Endothelial cell of umbilical vein (primary cell): ENCODE results near the gene ZNF530. TPM values are rescaled to one million over a fixed set of nuclear protein-coding genes. Genes with fewer than 3 reads are reported as not detected.
A peak's percentile ranks its signal among the peaks of the same experiment; 100 is the strongest.

Source experiments
- BruUV-seq: library from RNA; stranded (reverse); fragments of 400-500 nt; replicated peaks from 2 replicates; lab custom pipeline; 2021; lab: Mats Ljungman, UMichigan
- CTCF ChIA-PET: fragments of 300-600, 350-600 bp; sonication (Branson Sonifier 250); formaldehyde crosslinking; loops from one replicate; lab custom pipeline; 2021; ENCODE audit warnings: antibody characterized with exemption, inconsistent platforms; lab: Charles Lee
- POLR2A ChIA-PET: fragments of 300-600, 350-600 bp; sonication (Branson Sonifier 250); formaldehyde crosslinking; loops from one replicate; lab custom pipeline; 2021; ENCODE audit warnings: antibody characterized with exemption, inconsistent platforms; lab: Charles Lee
- DNase-seq: peaks from one replicate; pipeline ENCODE4 v3.0.0-alpha.2; 2011; ENCODE audit warnings: low read depth, low spot score
- FAIRE-seq: peaks from 2 replicates; lab custom pipeline; 2011; peaks lifted over from hg19 to GRCh38; lab: Jason Lieb, UNC
- H2AFZ ChIP-seq: 2 replicates; pipeline ENCODE4 v1.6.0; 2012; ENCODE audit warnings: low read depth, low read length, control low read depth, inconsistent platforms
- H3K27ac ChIP-seq: 2 replicates; pipeline ENCODE4 v1.5.1; 2011; ENCODE audit warnings: low read depth, mild to moderate bottlenecking, control low read depth, low read length, moderate library complexity; ENCODE audit not compliant: insufficient read depth
- H3K27me3 ChIP-seq, 2 experiments: 2 replicates each; pipeline versions ENCODE4 v1.6.0 to v1.6.1; 2011; ENCODE audit warnings: low read length in 2 of 2, mixed read lengths in 1 of 2; ENCODE audit not compliant: control insufficient read depth in 2 of 2, insufficient read depth in 2 of 2
- H3K36me3 ChIP-seq, 2 experiments: 2 replicates in 1 of 2; 3 replicates in 1 of 2; pipeline ENCODE4 v1.5.1; 2011; ENCODE audit warnings: low read length in 2 of 2, mild to moderate bottlenecking in 1 of 2, moderate library complexity in 1 of 2; ENCODE audit not compliant: control insufficient read depth in 2 of 2, insufficient read depth in 2 of 2; ENCODE audit errors: extremely low read depth in 1 of 2
- H3K4me1 ChIP-seq: 3 replicates; pipeline ENCODE4 v1.5.1; 2011; ENCODE audit warnings: mild to moderate bottlenecking, low read length; ENCODE audit not compliant: control insufficient read depth, insufficient read depth; ENCODE audit errors: extremely low read depth
- H3K4me2 ChIP-seq: 2 replicates; pipeline ENCODE4 v1.6.1; 2011; ENCODE audit warnings: low read length, control low read depth, mixed read lengths; ENCODE audit not compliant: insufficient read depth
- H3K4me3 ChIP-seq, 3 experiments: fragments of 200-600 bp in 1 of 3; sonication (generic), shearing (Covaris generic) in 1 of 3; replicated peaks in 1 of 3; 2 replicates each; pipeline ENCODE4 v1.5.1; 2011 to 2016; ENCODE audit warnings: control low read depth in 3 of 3, low read length in 3 of 3, mild to moderate bottlenecking in 2 of 3, inconsistent platforms in 1 of 3, low read depth in 1 of 3, moderate library complexity in 1 of 3; ENCODE audit not compliant: insufficient read depth in 1 of 3
- H3K79me2 ChIP-seq: 2 replicates; pipeline ENCODE4 v1.6.0; 2012; ENCODE audit warnings: low read length, inconsistent platforms; ENCODE audit not compliant: control insufficient read depth, insufficient read depth
- H3K9ac ChIP-seq: replicated peaks from 2 replicates; pipeline ENCODE3; 2011; ENCODE audit warnings: low read length, control low read depth; ENCODE audit not compliant: insufficient read depth; ENCODE audit errors: extremely low read depth
- H3K9me1 ChIP-seq: replicated peaks from 3 replicates; pipeline ENCODE4 v1.6.0; 2011; ENCODE audit warnings: mild to moderate bottlenecking, low read length; ENCODE audit not compliant: control insufficient read depth, insufficient read depth; ENCODE audit errors: extremely low read depth
- H3K9me3 ChIP-seq: replicated peaks from 2 replicates; pipeline ENCODE4 v1.5.1; 2012; ENCODE audit warnings: low read length, inconsistent platforms; ENCODE audit not compliant: control insufficient read depth, insufficient read depth
- H4K20me1 ChIP-seq: replicated peaks from 2 replicates; pipeline ENCODE3; 2011; ENCODE audit warnings: mild to moderate bottlenecking, low read length; ENCODE audit not compliant: control insufficient read depth, insufficient read depth; ENCODE audit errors: extremely low read depth
- EZH2 ChIP-seq: IDR thresholded peaks from 2 replicates; pipeline ENCODE4 v1.6.1; 2012; ENCODE audit warnings: borderline replicate concordance, low read depth, mild to moderate bottlenecking, moderate library complexity, low read length, inconsistent platforms; ENCODE audit not compliant: severe bottlenecking
- FOS ChIP-seq: IDR thresholded peaks from 2 replicates; pipeline ENCODE4 v1.6.1; 2011; ENCODE audit warnings: mild to moderate bottlenecking, low read length, moderate library complexity, borderline replicate concordance; ENCODE audit not compliant: insufficient read depth
- GATA2 ChIP-seq: IDR thresholded peaks from 2 replicates; pipeline ENCODE4 v1.7.0; 2011; ENCODE audit warnings: low read depth, mild to moderate bottlenecking, moderate library complexity, mixed read lengths, low read length; ENCODE audit not compliant: insufficient read length, insufficient read depth
- JUN ChIP-seq: IDR thresholded peaks from 2 replicates; pipeline ENCODE4 v1.6.1; 2011; ENCODE audit warnings: borderline replicate concordance, low read depth; ENCODE audit not compliant: insufficient read length, insufficient read depth
- MYC ChIP-seq: IDR thresholded peaks from one replicate; pipeline ENCODE4 v1.6.1; 2011; ENCODE audit warnings: mild to moderate bottlenecking, low read depth, low read length
- POLR2A ChIP-seq: IDR thresholded peaks from 2 replicates; pipeline ENCODE4 v1.6.1; 2012; ENCODE audit warnings: low read depth, mild to moderate bottlenecking, control low read depth, low read length
- POLR2AphosphoS5 ChIP-seq: IDR thresholded peaks from 2 replicates; pipeline ENCODE4 v1.6.1; 2012; ENCODE audit warnings: low read depth, mild to moderate bottlenecking, control low read depth, low read length, moderate library complexity; ENCODE audit not compliant: insufficient read depth
- dilution Hi-C: fragments of 300-500 bp; cut with MboI; formaldehyde crosslinking; loops from one replicate; pipeline ENCODE4 v1.15.0; 2019; ENCODE audit warnings: low sequenced_read_pairs; ENCODE audit not compliant: extremely low pct_ligation_motif_present
- intact Hi-C: fragments of 100-400 bp; cut with micrococcal nuclease; formaldehyde crosslinking; loops from one replicate; pipeline ENCODE4 v1.10.0; 2022
- polyA plus RNA-seq, 4 experiments: library from polyadenylated mRNA; depleted of rRNA in 3 of 4; stranded (reverse) in 3 of 4; unstranded in 1 of 4; fragments of >200 nt; gene quantifications; 2 replicates each; pipeline versions ENCODE4 v1.2.1 to v1.2.3, GENCODE V29; 2011 to 2012; ENCODE audit warnings: missing spikeins in 1 of 4
- total RNA-seq: library from RNA; stranded (reverse); gene quantifications from 2 replicates; pipeline ENCODE4 v1.2.3, GENCODE V29; 2021
- TF ChIP-seq, protein P1 (sequence below): IDR thresholded peaks from 2 replicates; pipeline ENCODE4 v1.6.1; 2011; ENCODE audit not compliant: insufficient read depth, insufficient read length
- TF ChIP-seq, protein P2 (sequence below), 2 donors: IDR thresholded peaks; 1 replicate in 1 of 2; 2 replicates in 1 of 2; pipeline ENCODE4 v1.5.1; 2011; ENCODE audit warnings: low read length in 2 of 2, mild to moderate bottlenecking in 2 of 2, moderate library complexity in 2 of 2, control low read depth in 1 of 2, inconsistent platforms in 1 of 2, low read depth in 1 of 2; ENCODE audit not compliant: insufficient read depth in 1 of 2; ENCODE audit errors: extremely low read depth in 1 of 2

Gene ZNF530
- total and polyA plus RNA-seq, 2 donors (not counting 3 experiments of a cell fraction or from before 2014, with no cell fraction given): 1.5 to 4.0 TPM

DNA sequence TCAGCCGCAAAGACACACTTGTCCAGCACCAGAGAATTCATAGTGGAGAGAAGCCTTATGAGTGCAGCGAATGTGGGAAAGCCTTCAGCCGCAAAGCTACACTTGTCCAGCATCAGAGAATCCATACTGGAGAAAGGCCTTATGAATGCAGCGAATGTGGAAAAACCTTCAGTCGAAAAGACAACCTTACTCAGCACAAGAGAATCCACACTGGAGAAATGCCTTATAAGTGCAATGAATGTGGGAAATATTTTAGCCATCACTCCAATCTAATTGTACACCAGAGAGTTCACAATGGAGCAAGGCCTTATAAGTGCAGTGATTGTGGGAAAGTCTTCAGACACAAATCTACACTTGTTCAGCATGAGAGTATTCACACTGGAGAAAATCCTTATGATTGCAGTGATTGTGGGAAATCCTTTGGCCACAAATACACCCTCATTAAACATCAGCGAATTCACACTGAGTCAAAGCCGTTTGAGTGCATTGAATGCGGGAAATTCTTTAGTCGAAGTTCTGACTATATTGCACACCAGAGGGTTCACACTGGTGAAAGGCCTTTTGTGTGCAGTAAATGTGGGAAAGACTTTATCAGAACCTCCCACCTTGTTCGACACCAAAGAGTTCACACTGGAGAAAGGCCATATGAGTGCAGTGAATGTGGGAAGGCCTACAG lies 21.1 kb downstream of the ZNF530 start:
- no peaks in the 10 kb centered on the region for H3K4me1 ChIP-seq
- H2AFZ ChIP-seq: no peak overlapping the region
- H4K20me1 ChIP-seq: no peaks in the 10 kb centered on the region
- H3K9me3 ChIP-seq: peaks cover 28% of the 10 kb centered on the region
- H3K4me3 ChIP-seq: no peak overlapping the region
- TF ChIP-seq GATA2 (no peak), FOS (no peak), EZH2 (no peak), JUN (no peak), POLR2A (no peak), POLR2AphosphoS5 (no peak), MYC (no peak)
- TF ChIP-seq, protein P1, sequence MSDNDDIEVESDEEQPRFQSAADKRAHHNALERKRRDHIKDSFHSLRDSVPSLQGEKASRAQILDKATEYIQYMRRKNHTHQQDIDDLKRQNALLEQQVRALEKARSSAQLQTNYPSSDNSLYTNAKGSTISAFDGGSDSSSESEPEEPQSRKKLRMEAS: no peak
- TF ChIP-seq, protein P2, sequence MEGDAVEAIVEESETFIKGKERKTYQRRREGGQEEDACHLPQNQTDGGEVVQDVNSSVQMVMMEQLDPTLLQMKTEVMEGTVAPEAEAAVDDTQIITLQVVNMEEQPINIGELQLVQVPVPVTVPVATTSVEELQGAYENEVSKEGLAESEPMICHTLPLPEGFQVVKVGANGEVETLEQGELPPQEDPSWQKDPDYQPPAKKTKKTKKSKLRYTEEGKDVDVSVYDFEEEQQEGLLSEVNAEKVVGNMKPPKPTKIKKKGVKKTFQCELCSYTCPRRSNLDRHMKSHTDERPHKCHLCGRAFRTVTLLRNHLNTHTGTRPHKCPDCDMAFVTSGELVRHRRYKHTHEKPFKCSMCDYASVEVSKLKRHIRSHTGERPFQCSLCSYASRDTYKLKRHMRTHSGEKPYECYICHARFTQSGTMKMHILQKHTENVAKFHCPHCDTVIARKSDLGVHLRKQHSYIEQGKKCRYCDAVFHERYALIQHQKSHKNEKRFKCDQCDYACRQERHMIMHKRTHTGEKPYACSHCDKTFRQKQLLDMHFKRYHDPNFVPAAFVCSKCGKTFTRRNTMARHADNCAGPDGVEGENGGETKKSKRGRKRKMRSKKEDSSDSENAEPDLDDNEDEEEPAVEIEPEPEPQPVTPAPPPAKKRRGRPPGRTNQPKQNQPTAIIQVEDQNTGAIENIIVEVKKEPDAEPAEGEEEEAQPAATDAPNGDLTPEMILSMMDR (IDR thresholded peaks at IDR 0.05; ENCODE audit: extremely low read depth in 1 of 2, insufficient read depth in 1 of 2, low read depth in 1 of 2, low read length in 2 of 2): no peak
- H3K9me1 ChIP-seq: no peaks in the 10 kb centered on the region
- H3K27ac ChIP-seq: no peak overlapping the region
- DNase-seq (peak; percentile 7), FAIRE-seq (no peak)
- POLR2A ChIA-PET: no interaction called here
- H3K27me3 ChIP-seq: no peaks in the 10 kb centered on the region
- no peak overlapping the region for H3K4me2 ChIP-seq
- intact Hi-C loops: no loop called here
- CTCF ChIA-PET: no interaction called here
- H3K36me3 ChIP-seq: peaks cover 9 to 47% of the 10 kb centered on the region in 2 experiments
- H3K79me2 ChIP-seq: peaks cover 11% of the 10 kb centered on the region
- dilution Hi-C loops: no loop called here
- H3K9ac ChIP-seq: no peak overlapping the region
- BruUV-seq: no TSS peak
